Measurements from ENCODE around the gene CHST4.

DNA sequence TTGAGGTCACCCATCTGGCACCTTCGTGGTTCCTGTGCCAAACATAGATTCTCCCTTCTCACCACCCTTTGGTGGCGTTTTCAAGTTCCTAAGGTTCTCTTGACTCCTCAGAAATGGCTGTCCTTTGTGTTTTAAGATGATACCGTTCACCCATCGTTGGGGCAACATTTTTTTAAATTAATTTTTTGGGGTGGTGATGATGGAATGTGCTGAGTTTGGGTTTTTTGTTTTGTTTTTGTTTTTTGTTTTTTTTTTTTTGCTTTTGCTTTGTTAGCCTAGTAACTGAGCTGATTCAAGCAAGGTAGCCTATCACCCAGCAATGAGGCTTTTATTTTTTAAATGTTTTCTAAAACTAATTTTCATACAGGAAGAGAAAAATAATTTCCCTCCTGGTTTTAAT, 2.6 kb downstream of the CHST4 start:
- TF ChIP-seq, protein P1, sequence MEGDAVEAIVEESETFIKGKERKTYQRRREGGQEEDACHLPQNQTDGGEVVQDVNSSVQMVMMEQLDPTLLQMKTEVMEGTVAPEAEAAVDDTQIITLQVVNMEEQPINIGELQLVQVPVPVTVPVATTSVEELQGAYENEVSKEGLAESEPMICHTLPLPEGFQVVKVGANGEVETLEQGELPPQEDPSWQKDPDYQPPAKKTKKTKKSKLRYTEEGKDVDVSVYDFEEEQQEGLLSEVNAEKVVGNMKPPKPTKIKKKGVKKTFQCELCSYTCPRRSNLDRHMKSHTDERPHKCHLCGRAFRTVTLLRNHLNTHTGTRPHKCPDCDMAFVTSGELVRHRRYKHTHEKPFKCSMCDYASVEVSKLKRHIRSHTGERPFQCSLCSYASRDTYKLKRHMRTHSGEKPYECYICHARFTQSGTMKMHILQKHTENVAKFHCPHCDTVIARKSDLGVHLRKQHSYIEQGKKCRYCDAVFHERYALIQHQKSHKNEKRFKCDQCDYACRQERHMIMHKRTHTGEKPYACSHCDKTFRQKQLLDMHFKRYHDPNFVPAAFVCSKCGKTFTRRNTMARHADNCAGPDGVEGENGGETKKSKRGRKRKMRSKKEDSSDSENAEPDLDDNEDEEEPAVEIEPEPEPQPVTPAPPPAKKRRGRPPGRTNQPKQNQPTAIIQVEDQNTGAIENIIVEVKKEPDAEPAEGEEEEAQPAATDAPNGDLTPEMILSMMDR (IDR thresholded peaks at IDR 0.05; ENCODE audit: borderline replicate concordance, extremely low read depth, low read length, poor library complexity, severe bottlenecking) = no peak
- no peak for TF ChIP-seq EZH2 (IDR thresholded peaks at IDR 0.05; ENCODE audit: borderline replicate concordance, low read depth, low read length, severe bottlenecking)
